Stimulated activated CD4-positive, alpha-beta T cell treated with anti-CD3 and anti-CD28 coated beads, Interleukin-15, amount 100 ng/mL, for 1 hour (primary cell): ENCODE measurements around the gene C11orf24.
"Not testable (repeated sequence)": the region's sequence is repeated elsewhere in the genome, so short reads cannot be mapped to it uniquely, and the experiment has no call there.

Source experiments
- DNase-seq, 2 donors: peaks; one replicate each; pipeline ENCODE4 v3.0.0-alpha.2; 2020; ENCODE audit warnings: low read depth in 1 of 2, low spot score in 1 of 2

Gene C11orf24

DNA sequence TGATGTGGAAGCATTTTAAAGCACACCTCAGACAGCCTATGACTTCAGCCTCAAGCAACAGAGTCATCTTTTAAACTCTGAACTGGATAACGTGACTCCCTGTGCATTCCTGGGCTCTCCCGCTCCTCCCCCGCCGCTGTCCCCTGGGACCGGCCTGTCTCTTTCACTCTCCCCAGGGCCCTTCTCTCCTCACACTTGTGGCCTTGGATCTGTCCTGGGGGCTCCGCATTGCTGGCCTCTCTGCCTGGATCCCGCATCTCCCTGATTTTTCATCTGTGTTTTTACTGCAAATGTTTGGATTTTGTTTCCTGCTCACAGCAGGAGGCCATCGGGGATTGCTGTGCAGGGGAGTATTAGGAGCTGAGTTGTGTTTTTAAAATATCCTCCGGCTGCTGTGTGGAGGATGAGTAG is 15.4 kb downstream of the C11orf24 start:
- no peak for DNase-seq

DNA sequence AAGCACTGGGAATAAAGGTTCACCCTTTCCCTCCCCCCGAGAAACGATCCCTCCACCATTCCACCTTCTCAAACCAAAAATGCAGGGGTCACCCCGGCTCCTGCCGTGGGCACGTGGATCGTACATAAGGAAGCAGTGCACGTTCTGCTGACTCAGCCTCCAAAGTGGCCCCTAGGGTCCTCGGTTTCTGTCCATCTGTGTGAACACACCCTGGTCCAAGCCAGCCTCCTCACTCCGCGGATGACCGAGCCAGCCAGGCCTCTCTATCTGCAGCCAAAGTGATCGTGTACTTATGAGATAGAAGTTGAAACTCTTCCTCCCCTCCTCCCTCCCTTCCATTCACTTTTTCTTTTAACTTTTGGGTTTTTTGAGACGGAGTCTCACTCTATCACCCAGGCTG is 16.2 kb downstream of the C11orf24 start:
- DNase-seq: no peak

DNA sequence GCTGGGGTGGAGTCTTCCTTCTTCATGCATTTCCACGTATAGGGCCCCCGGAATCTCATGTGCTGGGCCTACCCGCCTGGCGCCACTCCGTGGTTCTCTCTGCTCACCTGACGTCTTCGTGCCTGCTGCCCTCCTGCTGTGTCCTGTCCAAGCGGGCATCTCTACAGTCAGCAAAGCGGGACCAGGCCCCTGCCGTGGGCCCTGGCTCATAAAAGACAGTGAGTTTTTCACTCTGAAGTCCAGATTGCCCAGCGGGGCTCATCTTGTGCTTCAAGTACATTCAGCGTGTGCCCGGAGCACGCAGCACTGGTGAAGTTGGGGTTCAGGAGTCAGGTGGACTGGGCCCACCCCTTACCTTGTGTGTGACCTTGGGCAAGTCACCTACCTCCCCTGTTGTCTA is 17.4 kb downstream of the C11orf24 start:
- no peak for DNase-seq

DNA sequence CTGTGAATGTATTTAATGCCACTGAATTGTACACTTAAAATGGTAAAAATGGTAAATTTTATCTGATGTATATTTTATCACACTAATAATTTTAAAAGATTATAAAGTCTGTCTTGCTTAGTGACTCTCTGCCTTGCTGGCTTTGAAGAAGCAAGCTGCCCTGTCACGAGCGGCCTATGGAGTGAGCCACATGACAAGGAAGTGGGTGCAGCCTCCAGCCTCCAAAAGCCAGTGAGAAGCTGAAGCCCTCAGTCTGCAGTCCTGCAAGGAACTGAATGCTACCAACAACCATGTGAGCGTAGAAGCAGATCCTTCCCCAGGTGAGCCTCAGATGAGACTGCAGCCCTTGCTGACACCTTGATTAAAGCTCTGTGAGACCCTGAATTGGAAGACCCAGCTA is 20.0 kb downstream of the C11orf24 start:
- DNase-seq: no peak

DNA sequence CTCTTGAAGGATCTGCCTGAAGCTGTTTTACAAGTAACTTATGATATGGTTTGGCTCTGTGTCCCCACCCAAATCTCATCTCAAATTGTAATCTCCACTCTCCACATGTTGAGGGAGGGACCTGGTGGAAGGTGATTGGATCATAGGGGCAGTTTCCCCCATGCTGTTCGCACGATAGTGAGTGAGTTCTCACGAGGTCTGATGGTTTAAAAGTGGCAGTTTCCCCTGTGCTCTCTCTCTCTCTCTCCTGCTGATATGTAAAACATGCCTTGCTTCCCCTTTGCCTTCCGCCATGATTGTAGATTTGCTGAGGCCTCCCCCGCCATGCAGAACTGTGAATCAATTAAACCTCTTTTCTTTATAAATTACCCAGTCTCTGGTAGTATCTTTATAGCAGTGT is 26.9 kb downstream of the C11orf24 start:
- DNase-seq: not testable (repeated sequence)

DNA sequence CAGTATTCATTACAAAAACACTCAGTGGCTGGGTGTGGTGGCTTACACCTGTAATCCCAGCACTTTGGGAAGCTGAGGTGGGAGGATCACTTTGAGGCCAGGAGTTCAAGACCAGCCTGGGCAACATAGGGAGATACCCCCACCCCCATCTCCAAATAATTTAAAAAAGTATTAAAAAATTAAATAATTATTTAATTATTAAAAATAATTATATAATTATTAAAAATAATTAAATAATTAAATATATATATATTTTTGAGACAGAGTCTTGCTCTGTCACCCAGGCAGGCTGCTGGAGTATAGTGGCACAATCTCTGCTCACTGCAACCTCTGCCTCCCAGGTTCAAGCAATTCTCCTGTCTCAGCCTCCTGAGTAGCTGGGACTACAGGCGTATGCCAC is 27.9 kb downstream of the C11orf24 start:
- DNase-seq: not testable (repeated sequence)

DNA sequence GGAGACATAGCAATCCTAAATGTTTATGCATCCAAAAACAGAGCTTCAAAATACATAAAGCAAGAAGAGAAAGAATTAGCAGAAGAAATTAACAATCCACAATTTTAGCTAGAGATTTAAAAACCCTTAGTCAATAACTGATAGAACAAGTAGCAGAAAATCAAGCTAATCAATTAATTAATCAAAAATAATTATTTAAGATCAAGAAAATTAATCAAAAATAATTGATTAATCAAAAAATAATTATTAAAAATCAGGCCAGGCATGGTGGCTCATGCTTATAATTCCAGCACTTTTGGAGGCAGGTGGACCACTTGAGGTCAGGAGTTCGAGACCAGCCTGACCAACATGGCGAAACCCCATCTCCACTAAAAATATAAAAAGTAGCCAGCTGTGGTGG is 29.2 kb downstream of the C11orf24 start:
- no peak for DNase-seq

DNA sequence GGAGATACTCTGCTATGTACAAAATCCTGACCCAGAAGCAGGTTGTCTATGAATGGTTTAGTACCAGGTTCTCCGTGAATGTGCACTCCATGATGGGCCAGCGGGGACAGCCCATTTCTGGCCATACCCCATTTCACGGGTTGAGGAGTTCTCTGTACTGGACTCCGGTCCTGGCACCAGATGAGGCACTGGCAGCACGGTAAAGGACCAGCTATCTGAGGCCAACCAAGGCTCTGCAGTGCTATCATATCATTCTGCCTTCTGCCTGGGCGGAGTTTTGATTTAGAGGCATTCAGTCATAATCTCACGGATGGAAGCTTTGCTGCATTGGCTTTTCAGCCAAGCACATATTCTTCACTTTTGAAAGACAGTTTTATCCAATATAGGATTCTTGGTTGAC is 40.2 kb downstream of the C11orf24 start:
- no peak for DNase-seq

DNA sequence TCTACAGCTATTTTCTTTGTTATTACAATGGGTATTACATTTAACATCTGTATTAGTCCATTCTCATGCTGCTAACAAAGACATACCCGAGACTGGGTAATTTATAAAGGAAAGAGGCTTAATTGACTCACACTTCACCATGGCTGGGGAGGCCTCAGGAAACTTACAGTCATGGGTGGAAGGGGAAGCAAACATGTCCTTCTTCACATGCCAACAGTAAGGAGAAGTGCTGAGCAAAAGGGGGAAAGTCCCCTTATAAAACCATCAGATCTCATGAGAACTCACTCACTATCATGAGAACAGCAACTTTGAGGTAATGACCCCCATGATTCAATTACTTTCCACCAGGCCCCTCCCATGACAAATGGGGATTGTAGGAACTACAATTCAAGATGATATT is 42.2 kb downstream of the C11orf24 start:
- DNase-seq: no peak

DNA sequence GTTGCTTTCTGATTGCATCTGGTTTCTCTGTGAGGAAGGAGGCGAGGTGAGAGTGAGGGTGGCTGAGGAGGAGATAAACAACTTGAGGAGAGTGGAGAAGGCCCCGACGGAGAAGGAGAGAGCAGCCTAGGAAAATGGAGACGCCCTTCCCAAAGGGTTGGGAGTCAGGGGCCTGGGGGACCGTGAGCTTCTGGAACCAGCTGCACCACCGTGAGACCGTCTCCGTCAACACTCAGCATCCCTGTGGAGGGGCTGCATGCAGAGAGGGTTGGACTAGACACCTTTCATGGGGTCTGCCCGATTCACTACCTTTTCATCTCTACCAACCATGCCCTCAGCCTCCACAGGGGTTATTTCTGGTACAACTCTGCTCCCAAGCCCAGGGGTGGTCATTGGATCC is 45.4 kb downstream of the C11orf24 start:
- no peak for DNase-seq

DNA sequence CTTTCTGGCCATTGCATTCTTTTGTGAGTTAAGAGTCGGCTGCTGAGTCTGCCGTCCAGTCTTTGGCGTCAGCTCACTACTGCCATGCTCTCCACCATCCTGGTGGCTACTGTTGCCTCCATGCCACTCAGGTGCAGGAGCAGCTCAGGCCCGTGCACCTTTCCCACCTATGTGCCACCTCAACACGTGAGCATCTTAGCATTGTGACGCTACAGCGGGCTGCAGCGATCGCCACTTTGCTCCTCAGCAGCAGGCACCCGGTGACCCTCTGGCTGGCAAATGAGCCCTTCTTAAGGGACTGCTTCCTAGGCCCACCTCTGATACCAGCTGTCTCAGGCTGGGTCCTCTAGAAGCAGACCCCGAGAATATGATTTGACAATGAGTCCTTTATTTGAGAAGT is 47.2 kb downstream of the C11orf24 start:
- no peak for DNase-seq

DNA sequence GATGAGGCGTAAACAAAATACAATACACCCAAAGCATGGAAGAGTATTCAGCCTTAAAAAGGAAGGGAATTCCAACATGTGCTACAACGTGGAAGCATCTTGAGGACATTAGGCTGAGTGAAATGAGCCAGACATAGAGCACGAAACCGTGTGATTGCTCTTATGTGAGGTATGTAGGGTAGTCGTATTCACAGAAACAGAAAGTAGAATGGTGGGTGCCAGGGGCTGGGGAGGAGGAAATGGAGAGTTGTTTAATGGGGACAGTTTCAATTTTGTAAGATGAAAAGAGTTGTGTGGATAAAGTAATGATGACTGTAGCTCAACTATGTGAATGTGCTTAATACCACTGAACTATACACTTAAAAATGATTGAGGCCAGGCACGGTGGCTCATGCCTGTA is 48.5 kb downstream of the C11orf24 start:
- DNase-seq: no peak

DNA sequence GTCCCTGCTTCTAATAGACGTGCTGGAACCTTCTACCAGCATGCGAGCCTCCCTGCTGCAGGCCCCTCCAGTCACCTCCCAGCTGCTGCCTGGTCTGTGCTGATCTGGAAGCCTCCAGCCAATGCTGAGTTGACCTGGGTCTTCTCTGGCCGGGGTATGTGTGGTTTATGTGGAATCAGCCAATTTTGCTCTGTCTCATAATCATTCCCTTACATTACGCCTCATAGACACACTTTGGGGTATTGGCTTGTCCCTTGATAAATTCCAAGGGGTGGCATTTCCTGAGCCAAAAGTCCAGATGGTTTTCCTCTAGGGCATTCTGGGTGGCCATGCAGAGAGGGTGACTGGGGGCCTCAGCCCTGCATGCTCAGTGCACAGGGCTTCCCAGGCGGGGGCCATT is 50.4 kb downstream of the C11orf24 start:
- no peak for DNase-seq

DNA sequence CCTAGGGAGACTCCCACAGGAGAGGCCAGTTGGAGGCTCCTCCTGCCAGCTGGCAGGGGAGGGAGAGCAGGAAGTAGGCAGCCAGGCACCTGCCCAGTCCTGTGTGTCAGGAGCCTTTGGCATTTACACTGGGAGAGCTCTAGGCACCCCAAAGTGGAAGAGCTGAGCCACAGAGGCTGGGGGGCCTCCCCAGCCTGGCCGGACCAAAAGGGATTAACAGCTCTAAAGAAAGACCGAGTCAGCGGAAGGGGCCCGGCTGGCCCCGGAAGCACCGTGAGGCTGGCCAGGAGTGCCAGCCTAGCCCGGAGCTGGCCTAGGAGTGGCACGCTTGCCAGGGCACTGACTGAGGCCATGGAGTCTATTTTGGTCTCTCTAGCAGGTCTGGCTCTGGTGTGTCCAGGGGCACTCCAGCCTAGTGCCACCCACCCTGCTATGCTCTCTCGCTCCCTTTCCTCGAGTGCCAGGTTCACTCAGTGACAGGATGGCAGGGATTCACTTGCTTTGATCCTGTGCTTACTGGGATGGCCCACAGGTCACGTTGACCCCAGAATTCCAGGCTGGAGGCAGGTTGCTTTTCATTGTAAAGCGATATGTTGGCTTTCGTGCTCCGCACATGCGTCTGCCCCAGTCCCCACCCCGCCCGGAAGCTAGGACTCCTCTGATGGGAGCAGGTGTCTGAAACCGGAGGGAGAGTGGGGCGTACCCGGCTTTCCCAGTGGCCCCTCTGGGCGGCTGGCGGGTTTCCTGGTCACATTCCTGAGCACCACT is 55.4 kb downstream of the C11orf24 start:
- no peak for DNase-seq

DNA sequence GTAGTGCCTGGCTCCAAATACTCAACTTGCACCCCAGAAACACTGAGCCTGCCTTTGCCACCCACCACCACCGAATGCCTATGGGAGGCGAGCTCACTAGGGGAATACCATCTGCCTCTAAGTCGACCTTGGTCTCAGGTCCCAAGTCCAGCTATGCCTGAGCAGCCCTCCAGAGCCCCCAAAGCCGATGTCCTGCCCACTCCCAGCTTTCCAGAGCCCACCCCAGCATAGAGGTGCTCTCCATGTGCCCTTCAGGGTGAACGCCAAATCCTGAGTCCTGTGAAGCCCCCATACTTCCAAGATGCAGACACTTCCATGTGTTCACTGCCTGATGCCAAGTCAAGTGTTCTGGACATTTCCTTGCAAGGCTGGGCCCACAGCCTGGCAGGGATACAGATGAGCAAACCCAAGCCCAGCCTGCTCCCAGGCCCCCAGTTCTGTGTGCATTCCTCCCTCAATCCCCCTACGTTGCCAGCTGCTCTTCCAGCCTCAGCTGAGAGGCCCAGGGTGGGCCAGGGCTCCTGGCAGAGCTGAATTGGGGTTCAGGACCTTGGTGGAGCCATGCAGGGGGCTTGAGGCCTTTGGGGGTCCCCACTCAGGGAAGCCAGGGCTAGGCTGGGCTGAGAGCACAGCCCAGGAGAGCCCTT is 56.1 kb downstream of the C11orf24 start:
- DNase-seq: no peak

DNA sequence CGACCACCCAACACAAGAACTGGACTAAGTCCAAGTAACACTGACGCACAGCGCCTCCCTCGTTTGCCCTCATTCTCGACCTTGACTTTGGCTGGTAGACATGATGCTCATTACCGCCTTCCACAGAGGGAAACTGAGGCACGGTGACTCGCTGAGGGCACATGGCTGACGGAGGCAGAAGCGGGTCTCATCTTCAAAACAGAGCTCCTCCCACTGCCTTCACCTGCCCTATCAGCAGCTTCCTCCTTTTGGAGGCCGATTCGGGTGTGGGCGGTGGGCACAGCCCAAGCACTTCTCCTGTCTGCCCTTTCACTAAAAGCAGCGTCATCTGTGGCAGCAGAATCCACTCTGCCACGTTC is 56.7 kb downstream of the C11orf24 start:
- DNase-seq: no peak

DNA sequence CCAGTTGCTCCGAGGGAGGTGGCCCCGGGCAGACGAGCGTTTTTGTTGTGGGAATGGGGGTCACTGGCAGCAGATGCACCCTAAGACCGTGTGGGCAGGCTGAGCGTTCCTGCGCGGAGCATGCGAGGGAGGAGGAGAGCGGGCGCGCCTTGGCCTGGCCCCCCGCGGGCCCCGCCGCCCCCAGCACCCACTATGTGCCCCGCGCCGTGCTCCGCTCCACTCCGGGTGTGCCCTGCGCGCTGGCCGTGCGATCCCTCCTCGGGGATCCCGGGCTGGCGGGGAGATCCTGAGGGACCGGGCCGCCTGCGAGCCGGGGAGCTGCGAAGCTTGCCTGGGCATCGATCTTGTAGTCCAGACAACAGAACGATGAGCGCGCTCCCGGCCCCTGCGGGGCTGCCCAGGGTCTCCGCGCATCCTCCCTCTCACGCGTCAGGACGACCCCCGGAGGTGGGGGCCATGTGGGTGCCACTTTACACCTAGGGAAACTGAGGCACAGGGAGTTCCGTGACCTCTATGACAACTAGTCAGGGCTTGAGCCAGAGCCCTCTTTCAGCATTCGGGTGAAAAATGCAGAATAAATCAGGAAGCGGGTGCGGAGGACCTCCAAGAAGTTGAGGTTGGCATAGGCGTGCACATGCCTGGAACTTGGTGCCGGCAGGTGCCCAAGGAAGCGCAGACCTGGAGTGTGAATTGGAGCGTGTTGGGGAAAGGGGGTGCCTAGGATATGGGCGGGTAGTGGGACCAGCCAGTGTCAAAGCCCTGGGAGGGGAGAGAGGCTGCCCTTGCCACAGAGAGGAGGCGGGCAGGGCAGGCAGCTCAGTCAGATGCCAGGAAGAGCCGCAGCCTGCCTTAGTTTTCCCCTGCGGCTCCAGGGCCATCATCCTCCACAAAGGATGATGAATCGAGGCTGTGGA is 57.3 kb downstream of the C11orf24 start:
- no peak for DNase-seq

DNA sequence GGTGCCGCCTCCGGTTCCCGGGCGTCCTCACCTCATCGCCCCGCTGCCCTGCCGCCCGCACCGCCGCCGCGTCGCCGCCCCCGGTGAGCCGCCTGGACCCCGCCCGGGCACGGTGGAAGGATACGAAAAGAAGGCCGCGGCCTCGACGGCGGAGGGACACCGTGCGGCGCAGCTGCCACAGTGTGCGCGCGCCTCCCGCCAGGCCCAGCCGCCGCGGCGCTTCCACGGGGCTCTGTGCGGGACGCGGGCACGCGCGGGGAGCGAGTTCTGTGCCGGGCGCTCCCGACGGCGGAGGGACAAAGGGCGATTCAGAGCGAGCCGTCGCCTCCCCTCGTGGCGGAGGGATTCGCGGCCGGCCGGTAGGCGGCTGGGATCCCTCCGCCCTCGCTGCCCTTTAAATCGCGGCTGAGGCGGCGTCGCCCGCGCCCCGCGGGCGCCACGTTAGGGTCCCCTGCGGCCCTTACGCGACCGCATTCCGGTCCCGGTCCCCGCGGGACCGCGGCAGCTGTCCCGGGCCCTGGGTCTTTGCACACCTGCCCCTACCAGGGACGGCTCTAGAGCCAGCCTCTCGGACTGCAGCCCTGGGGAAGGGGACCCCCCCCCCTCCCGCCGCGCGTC is 58.1 kb downstream of the C11orf24 start:
- peak; percentile 71 to 73 for DNase-seq

DNA sequence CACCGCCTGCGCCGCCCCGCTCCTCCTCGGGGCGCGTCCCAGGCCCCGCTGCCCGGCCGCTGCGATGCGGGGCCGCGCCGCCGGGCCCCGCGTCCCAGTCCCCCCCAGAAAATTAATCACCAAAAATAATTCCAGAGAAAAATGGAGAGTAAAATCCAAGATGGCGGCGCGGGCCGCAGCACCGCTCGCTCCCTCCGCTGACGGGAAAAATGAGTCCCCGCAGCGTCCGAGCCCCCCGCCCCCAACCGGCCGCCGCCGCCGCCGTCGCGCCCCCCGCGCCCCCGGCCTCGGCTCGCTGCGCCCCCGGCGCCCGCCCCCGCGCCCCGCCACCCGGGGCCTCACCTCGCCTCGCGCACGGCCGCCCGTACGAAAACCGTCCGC is 58.6 kb downstream of the C11orf24 start, which contains the start of gene KMT5B:
Gene KMT5B (minus strand): TSS at position 162 of the 381 bp plus-strand sequence. CDS start 23,220 bp downstream, outside the sequence.
- peak; percentile 16 to 57 for DNase-seq

DNA sequence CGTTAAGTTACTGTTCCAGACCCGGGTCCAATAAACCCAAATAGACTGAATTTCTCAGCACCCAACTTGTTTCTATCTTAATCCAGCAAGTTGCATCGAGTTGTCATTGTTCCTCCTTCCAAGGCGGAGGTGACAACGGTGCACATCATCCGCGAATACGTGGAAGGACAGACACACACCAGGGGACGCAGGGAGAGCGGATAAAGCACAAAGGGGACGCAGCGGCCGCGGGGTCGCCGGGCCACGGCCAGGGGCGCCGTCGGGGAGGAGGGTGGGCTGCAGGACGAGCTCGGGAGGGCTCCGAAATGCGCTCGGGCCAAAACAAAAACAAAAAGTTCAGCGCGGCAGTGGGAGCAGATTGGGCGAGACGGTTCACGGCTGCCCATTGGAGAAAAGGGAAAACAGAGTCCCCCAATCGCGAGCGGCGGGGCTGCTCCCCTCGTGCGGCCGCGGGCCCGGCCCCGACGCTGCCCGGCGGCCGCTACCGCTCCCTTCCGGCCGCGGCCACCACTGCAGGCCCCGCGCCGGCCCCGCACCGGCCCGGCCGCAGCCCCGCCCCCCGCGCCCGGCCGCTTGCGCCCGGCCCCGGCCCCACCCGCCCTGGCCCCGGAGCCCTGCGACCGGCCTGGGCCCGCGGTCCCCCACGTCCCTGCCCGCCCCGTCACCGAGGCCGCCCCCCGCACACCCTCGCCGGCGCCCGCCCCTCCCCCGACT is 59.2 kb downstream of the C11orf24 start:
- peak; percentile 16 to 25 for DNase-seq

DNA sequence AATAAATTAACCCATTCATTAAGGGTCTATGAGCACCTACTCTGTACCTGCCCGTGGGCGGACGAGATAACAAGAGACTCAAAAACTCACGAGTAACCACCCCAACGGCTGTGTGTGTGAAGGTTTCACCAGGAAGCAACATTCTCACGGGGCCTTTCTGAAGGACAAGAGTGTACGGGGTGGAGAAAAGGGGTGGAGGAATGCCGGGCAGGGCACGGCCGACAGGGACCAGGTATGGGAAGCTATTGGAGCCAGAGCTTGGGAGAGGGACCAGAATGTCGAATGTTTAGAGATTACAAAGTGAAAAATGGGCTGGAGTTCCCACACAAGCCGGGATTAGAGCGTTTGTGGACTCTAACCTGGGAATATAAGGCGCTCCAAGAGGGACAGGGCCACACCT is 60.2 kb downstream of the C11orf24 start:
- no peak for DNase-seq
